ENCODE results near the gene FGFR2. TPM values are rescaled to one million over a fixed set of nuclear protein-coding genes. Genes with fewer than 3 reads are reported as not detected.
"Not testable (repeated sequence)": the region's sequence is repeated elsewhere in the genome, so short reads cannot be mapped to it uniquely, and the experiment has no call there.

Gene FGFR2
- total RNA-seq, 6 donors from 2014 or later, result 36.7 to 83.7 (median 64.1) TPM

DNA sequence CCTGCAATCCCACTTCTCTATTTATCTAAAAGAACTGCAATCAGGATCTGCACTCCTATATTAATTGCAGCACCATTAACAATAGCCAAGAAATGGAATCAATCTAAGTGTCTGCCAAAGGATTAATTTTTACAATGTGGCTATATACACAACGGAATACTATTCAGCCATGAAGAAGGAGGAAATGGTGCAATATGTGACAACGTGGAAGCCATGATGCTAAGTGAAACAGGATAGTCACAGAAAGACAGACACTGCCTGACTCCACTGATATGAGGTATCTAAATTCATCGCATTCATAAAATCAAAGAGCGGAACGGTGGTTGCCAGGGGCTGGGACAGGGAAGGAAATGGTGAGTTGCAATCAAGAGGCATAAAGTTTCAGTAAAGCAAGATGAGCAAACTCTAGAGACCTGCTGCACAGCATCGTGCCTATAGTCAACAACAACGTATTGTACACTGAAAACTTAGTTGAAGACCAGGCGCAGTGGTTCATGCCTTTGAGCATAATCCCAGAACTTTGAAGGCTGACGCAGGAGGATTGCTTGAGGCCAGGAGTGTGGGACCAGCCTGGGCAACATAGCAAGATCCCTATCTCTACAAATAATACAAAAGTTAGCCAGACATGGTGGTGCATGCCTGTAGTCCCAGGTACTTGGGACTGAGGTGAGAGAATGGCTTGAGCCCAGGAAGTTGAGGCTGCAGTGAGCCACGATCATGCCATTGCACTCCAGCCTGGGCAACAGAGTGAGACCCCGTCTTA is 76.3 kb downstream of the FGFR2 start:
- Histone ChIP-seq H3K36me3 (no peaks in the 10 kb centered on the region), H3K9me3 (no peaks in the 10 kb centered on the region), H3K4me3 (no peak overlapping the region), H3K27ac (no peak overlapping the region), H3K27me3 (no peaks in the 10 kb centered on the region), H3K4me1 (peaks cover 0 to 16% (median 4%) of the 10 kb centered on the region in 4 donors)
- no peak for TF ChIP-seq POLR2A (IDR thresholded peaks at IDR 0.05)
- TF ChIP-seq POLR2AphosphoS5 (IDR thresholded peaks at IDR 0.05), result no peak
- TF ChIP-seq EP300 (IDR thresholded peaks at IDR 0.05), result no peak
- TF ChIP-seq, protein P1, sequence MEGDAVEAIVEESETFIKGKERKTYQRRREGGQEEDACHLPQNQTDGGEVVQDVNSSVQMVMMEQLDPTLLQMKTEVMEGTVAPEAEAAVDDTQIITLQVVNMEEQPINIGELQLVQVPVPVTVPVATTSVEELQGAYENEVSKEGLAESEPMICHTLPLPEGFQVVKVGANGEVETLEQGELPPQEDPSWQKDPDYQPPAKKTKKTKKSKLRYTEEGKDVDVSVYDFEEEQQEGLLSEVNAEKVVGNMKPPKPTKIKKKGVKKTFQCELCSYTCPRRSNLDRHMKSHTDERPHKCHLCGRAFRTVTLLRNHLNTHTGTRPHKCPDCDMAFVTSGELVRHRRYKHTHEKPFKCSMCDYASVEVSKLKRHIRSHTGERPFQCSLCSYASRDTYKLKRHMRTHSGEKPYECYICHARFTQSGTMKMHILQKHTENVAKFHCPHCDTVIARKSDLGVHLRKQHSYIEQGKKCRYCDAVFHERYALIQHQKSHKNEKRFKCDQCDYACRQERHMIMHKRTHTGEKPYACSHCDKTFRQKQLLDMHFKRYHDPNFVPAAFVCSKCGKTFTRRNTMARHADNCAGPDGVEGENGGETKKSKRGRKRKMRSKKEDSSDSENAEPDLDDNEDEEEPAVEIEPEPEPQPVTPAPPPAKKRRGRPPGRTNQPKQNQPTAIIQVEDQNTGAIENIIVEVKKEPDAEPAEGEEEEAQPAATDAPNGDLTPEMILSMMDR (IDR thresholded peaks at IDR 0.05), result no peak
- WGBS, 2 donors, result 80 to 83% methylated on average over 11 of the region's 11 CpGs
- DNase-seq, result no peak
- no peak for ATAC-seq (ENCODE audit: low FRiP score in 2 of 2)

- H3K9me3 ChIP-seq; ATAC-seq (ENCODE audit: low FRiP score in 2 of 2); H3K4me3 ChIP-seq; H3K27ac ChIP-seq; DNase-seq; H3K36me3 ChIP-seq; H3K27me3 ChIP-seq: not testable (repeated sequence)
- 91 to 96% methylated on average over 6 of the region's 6 CpGs for WGBS, 2 donors
- H3K4me1 ChIP-seq, result peaks cover 0 to 12% (median under 1%) of the 10 kb centered on the region in 4 donors
Observed at GRCh38 chr10:121520526-121520925, 77.7 kb downstream of the FGFR2 start.

- Histone ChIP-seq H3K27me3 (no peaks in the 10 kb centered on the region), H3K4me3 (no peak overlapping the region), H3K4me1 (peaks cover 0 to 7% (median 0%) of the 10 kb centered on the region in 4 donors), H3K27ac (no peak overlapping the region), H3K9me3 (no peaks in the 10 kb centered on the region), H3K36me3 (no peaks in the 10 kb centered on the region)
- TF ChIP-seq POLR2AphosphoS5 (IDR thresholded peaks at IDR 0.05), result no peak
- no peak for TF ChIP-seq POLR2A (IDR thresholded peaks at IDR 0.05)
- WGBS, 2 donors, result 85 to 86% methylated on average over 17 of the region's 17 CpGs
- DNase-seq (peak in 1 of 2 donors; percentile 39), ATAC-seq (ENCODE audit: low FRiP score in 2 of 2) (no peak)
Observed at GRCh38 chr10:121519901-121520493, 78.2 kb downstream of the FGFR2 start.

- no peaks in the 10 kb centered on the region for H3K36me3 ChIP-seq
- no peak overlapping the region for H3K4me3 ChIP-seq
- no peaks in the 10 kb centered on the region for H3K27me3 ChIP-seq
- TF ChIP-seq EP300 (IDR thresholded peaks at IDR 0.05), result no peak
- TF ChIP-seq POLR2AphosphoS5 (IDR thresholded peaks at IDR 0.05), result no peak
- TF ChIP-seq POLR2A (IDR thresholded peaks at IDR 0.05), result no peak
- TF ChIP-seq, protein P1 (IDR thresholded peaks at IDR 0.05), result no peak
- no peak for ATAC-seq (ENCODE audit: low FRiP score in 2 of 2)
- no peak for DNase-seq
- no peaks in the 10 kb centered on the region for H3K9me3 ChIP-seq
- WGBS, 2 donors, result 66% methylated on average over 5 of the region's 5 CpGs
- H3K27ac ChIP-seq, result no peak overlapping the region
- peaks cover 0 to under 1% (median 0%) of the 10 kb centered on the region in 4 donors for H3K4me1 ChIP-seq
Observed at GRCh38 chr10:121519411-121519810, 78.8 kb downstream of the FGFR2 start.

- Histone ChIP-seq H3K4me1 (no peaks in the 10 kb centered on the region), H3K27me3 (no peaks in the 10 kb centered on the region), H3K36me3 (no peaks in the 10 kb centered on the region), H3K4me3 (no peak overlapping the region), H3K9me3 (no peaks in the 10 kb centered on the region), H3K27ac (no peak overlapping the region)
- no peak for ATAC-seq (ENCODE audit: low FRiP score in 2 of 2)
- no peak for DNase-seq
- 70 to 72% methylated on average over 4 of the region's 4 CpGs for WGBS, 2 donors
- TF ChIP-seq EP300 (IDR thresholded peaks at IDR 0.05), result no peak
- no peak for TF ChIP-seq POLR2A (IDR thresholded peaks at IDR 0.05)
- TF ChIP-seq, protein P1 (IDR thresholded peaks at IDR 0.05), result no peak
- TF ChIP-seq POLR2AphosphoS5 (IDR thresholded peaks at IDR 0.05), result no peak
Observed at GRCh38 chr10:121518333-121518732, 79.9 kb downstream of the FGFR2 start.
